H1 (cell line): ENCODE results near the gene GINS2.

Source experiments
- CTCF ChIP-seq, 3 experiments: IDR thresholded peaks; 1 replicate in 2 of 3; 2 replicates in 1 of 3; pipeline versions ENCODE4 v1.5.1 to v1.6.1; 2011; ENCODE audit warnings: low read length in 3 of 3, mild to moderate bottlenecking in 3 of 3, inconsistent platforms in 2 of 3, low read depth in 1 of 3, moderate library complexity in 1 of 3; ENCODE audit not compliant: insufficient read depth in 1 of 3; ENCODE audit errors: control extremely low read depth in 1 of 3
- EP300 ChIP-seq, 2 experiments: IDR thresholded peaks; 1 replicate in 1 of 2; 2 replicates in 1 of 2; pipeline ENCODE4 v1.6.1; 2011 to 2012; ENCODE audit warnings: low read depth in 2 of 2, low read length in 2 of 2, mild to moderate bottlenecking in 2 of 2, borderline replicate concordance in 1 of 2, inconsistent platforms in 1 of 2, moderate library complexity in 1 of 2
- EZH2 ChIP-seq: fragments of 200-600 bp; sonication (generic); IDR thresholded peaks from 2 replicates; pipeline ENCODE4 v1.7.1; 2012; ENCODE audit warnings: low read depth, mild to moderate bottlenecking, moderate library complexity, low read length, inconsistent platforms; ENCODE audit not compliant: severe bottlenecking
- MAX ChIP-seq: IDR thresholded peaks from 2 replicates; pipeline ENCODE4 v1.6.1; 2012; ENCODE audit warnings: inconsistent platforms
- SIN3A ChIP-seq, 2 experiments: IDR thresholded peaks in 1 of 2; conservative IDR thresholded peaks in 1 of 2; 2 replicates each; pipeline ENCODE4 v1.6.1; 2011 to 2012; ENCODE audit warnings: low read length in 2 of 2, improper control_type of control experiment in 1 of 2, low read depth in 1 of 2, mild to moderate bottlenecking in 1 of 2
- SP2 ChIP-seq: IDR thresholded peaks from 2 replicates; pipeline ENCODE4 v1.6.1; 2012; ENCODE audit warnings: mild to moderate bottlenecking, low read length, inconsistent platforms
- TAF1 ChIP-seq: IDR thresholded peaks from 2 replicates; pipeline ENCODE4 v1.6.1; 2011; ENCODE audit warnings: mild to moderate bottlenecking, low read depth, low read length
- TF ChIP-seq, protein P1 (sequence below): fragments of 300-600 bp; sonication (generic); IDR thresholded peaks from 2 replicates; pipeline ENCODE4 v1.7.1; 2012; ENCODE audit warnings: low read length, moderate library complexity, mild to moderate bottlenecking, inconsistent platforms; ENCODE audit not compliant: insufficient replicate concordance

GRCh38 chr16:85662976-85663830 lies 25.6 kb downstream of the GINS2 start:
- TF ChIP-seq CTCF (IDR thresholded peaks at IDR 0.05; ENCODE audit: control extremely low read depth in 1 of 3, insufficient read depth in 1 of 3, low read depth in 1 of 3, low read length in 3 of 3) = no peak
- no peak for TF ChIP-seq EZH2
- TF ChIP-seq, protein P1, sequence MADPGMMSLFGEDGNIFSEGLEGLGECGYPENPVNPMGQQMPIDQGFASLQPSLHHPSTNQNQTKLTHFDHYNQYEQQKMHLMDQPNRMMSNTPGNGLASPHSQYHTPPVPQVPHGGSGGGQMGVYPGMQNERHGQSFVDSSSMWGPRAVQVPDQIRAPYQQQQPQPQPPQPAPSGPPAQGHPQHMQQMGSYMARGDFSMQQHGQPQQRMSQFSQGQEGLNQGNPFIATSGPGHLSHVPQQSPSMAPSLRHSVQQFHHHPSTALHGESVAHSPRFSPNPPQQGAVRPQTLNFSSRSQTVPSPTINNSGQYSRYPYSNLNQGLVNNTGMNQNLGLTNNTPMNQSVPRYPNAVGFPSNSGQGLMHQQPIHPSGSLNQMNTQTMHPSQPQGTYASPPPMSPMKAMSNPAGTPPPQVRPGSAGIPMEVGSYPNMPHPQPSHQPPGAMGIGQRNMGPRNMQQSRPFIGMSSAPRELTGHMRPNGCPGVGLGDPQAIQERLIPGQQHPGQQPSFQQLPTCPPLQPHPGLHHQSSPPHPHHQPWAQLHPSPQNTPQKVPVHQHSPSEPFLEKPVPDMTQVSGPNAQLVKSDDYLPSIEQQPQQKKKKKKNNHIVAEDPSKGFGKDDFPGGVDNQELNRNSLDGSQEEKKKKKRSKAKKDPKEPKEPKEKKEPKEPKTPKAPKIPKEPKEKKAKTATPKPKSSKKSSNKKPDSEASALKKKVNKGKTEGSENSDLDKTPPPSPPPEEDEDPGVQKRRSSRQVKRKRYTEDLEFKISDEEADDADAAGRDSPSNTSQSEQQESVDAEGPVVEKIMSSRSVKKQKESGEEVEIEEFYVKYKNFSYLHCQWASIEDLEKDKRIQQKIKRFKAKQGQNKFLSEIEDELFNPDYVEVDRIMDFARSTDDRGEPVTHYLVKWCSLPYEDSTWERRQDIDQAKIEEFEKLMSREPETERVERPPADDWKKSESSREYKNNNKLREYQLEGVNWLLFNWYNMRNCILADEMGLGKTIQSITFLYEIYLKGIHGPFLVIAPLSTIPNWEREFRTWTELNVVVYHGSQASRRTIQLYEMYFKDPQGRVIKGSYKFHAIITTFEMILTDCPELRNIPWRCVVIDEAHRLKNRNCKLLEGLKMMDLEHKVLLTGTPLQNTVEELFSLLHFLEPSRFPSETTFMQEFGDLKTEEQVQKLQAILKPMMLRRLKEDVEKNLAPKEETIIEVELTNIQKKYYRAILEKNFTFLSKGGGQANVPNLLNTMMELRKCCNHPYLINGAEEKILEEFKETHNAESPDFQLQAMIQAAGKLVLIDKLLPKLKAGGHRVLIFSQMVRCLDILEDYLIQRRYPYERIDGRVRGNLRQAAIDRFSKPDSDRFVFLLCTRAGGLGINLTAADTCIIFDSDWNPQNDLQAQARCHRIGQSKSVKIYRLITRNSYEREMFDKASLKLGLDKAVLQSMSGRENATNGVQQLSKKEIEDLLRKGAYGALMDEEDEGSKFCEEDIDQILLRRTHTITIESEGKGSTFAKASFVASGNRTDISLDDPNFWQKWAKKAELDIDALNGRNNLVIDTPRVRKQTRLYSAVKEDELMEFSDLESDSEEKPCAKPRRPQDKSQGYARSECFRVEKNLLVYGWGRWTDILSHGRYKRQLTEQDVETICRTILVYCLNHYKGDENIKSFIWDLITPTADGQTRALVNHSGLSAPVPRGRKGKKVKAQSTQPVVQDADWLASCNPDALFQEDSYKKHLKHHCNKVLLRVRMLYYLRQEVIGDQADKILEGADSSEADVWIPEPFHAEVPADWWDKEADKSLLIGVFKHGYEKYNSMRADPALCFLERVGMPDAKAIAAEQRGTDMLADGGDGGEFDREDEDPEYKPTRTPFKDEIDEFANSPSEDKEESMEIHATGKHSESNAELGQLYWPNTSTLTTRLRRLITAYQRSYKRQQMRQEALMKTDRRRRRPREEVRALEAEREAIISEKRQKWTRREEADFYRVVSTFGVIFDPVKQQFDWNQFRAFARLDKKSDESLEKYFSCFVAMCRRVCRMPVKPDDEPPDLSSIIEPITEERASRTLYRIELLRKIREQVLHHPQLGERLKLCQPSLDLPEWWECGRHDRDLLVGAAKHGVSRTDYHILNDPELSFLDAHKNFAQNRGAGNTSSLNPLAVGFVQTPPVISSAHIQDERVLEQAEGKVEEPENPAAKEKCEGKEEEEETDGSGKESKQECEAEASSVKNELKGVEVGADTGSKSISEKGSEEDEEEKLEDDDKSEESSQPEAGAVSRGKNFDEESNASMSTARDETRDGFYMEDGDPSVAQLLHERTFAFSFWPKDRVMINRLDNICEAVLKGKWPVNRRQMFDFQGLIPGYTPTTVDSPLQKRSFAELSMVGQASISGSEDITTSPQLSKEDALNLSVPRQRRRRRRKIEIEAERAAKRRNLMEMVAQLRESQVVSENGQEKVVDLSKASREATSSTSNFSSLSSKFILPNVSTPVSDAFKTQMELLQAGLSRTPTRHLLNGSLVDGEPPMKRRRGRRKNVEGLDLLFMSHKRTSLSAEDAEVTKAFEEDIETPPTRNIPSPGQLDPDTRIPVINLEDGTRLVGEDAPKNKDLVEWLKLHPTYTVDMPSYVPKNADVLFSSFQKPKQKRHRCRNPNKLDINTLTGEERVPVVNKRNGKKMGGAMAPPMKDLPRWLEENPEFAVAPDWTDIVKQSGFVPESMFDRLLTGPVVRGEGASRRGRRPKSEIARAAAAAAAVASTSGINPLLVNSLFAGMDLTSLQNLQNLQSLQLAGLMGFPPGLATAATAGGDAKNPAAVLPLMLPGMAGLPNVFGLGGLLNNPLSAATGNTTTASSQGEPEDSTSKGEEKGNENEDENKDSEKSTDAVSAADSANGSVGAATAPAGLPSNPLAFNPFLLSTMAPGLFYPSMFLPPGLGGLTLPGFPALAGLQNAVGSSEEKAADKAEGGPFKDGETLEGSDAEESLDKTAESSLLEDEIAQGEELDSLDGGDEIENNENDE = no peak
- TF ChIP-seq SIN3A (conservative IDR thresholded peaks at IDR 0.05 in 1 of 2, IDR thresholded peaks at IDR 0.05 in 1 of 2; ENCODE audit: low read depth in 1 of 2, low read length in 2 of 2) = no peak
- no peak for TF ChIP-seq EP300 (IDR thresholded peaks at IDR 0.05; ENCODE audit: borderline replicate concordance in 1 of 2, low read depth in 2 of 2, low read length in 2 of 2)
- no peak for TF ChIP-seq MAX
- TF ChIP-seq SP2 = no peak
- no peak for TF ChIP-seq TAF1
